Fibroblast of skin of left biceps (primary cell): ENCODE measurements around the gene DPYSL4.

ENCODE experiments used
- DNase-seq, 2 experiments: peaks; one replicate each; pipeline ENCODE4 v3.0.0-alpha.2; 2013; ENCODE audit warnings: low read depth in 2 of 2

Gene DPYSL4

GRCh38 chr10:132178672-132179545 is 7.8 kb upstream of the DPYSL4 start:
- DNase-seq, result no peak

GRCh38 chr10:132179551-132180392 is 7.0 kb upstream of the DPYSL4 start:
- no peak for DNase-seq

GRCh38 chr10:132180736-132181135 is 6.0 kb upstream of the DPYSL4 start:
- DNase-seq, result no peak

- no peak for DNase-seq
These were observed 4.9 kb upstream of the DPYSL4 start for GRCh38 chr10:132181691-132182425.

- DNase-seq, result no peak
These were observed 4.2 kb upstream of the DPYSL4 start for GRCh38 chr10:132182591-132182990.

GRCh38 chr10:132183046-132183445 is 3.7 kb upstream of the DPYSL4 start:
- no peak for DNase-seq

- no peak for DNase-seq
These were observed 1.7 kb upstream of the DPYSL4 start for GRCh38 chr10:132184816-132185593.

- DNase-seq, result no peak
These were observed 904 bp upstream of the DPYSL4 start for GRCh38 chr10:132185601-132186487.

GRCh38 chr10:132187430-132188138 is 836 bp downstream of the DPYSL4 start:
- no peak for DNase-seq

GRCh38 chr10:132188331-132188730 is 1.6 kb downstream of the DPYSL4 start:
- DNase-seq, result no peak

GRCh38 chr10:132189016-132189415 is 2.3 kb downstream of the DPYSL4 start:
- no peak for DNase-seq

GRCh38 chr10:132189810-132190422 is 3.2 kb downstream of the DPYSL4 start:
- no peak for DNase-seq

GRCh38 chr10:132192076-132192975 is 5.6 kb downstream of the DPYSL4 start:
- no peak for DNase-seq

- DNase-seq, result no peak
These were observed 6.4 kb downstream of the DPYSL4 start for GRCh38 chr10:132192991-132193665.

GRCh38 chr10:132193907-132194552 is 7.3 kb downstream of the DPYSL4 start:
- no peak for DNase-seq

- DNase-seq, result no peak
These were observed 8.0 kb downstream of the DPYSL4 start for GRCh38 chr10:132194726-132195125.
